Glomerular visceral epithelial cell (primary cell): ENCODE measurements around the gene CCDC9B.
A peak's percentile ranks its signal among the peaks of the same experiment; 100 is the strongest.

Experiments
- DNase-seq: peaks from one replicate; pipeline ENCODE4 v3.0.0-alpha.2; 2016; ENCODE audit errors: extremely low spot score

CCDC9B gene

GRCh38 chr15:40331026-40331425, 9.7 kb downstream of the CCDC9B start:
- DNase-seq = no peak

- no peak for DNase-seq
These were observed 10.3 kb downstream of the CCDC9B start for GRCh38 chr15:40330368-40330836.

- DNase-seq = no peak
These were observed 10.9 kb downstream of the CCDC9B start for GRCh38 chr15:40329804-40330203.

GRCh38 chr15:40328751-40329150, 12.0 kb downstream of the CCDC9B start:
- DNase-seq = no peak

GRCh38 chr15:40328176-40328575, 12.6 kb downstream of the CCDC9B start:
- DNase-seq = peak; percentile 32

- no peak for DNase-seq
These were observed 13.3 kb downstream of the CCDC9B start for GRCh38 chr15:40327457-40327856.

- DNase-seq = no peak
These were observed 15.0 kb downstream of the CCDC9B start for GRCh38 chr15:40325700-40326099.

- no peak for DNase-seq
These were observed 15.6 kb downstream of the CCDC9B start for GRCh38 chr15:40325188-40325587.

- no peak for DNase-seq
These were observed 16.5 kb downstream of the CCDC9B start for GRCh38 chr15:40323953-40324937.

- peak; percentile 97 for DNase-seq
These were observed 17.3 kb downstream of the CCDC9B start, which contains the start of gene INAFM2 for GRCh38 chr15:40323239-40323952. Gene INAFM2, plus strand, starts transcription at chr15:40323692. Its CDS starts 364 bp downstream, at chr15:40324056.

GRCh38 chr15:40322531-40323238, 18.1 kb downstream of the CCDC9B start:
- no peak for DNase-seq

- peak; percentile 67 for DNase-seq
These were observed 19.8 kb downstream of the CCDC9B start for GRCh38 chr15:40320931-40321371.

GRCh38 chr15:40320409-40320808, 20.3 kb downstream of the CCDC9B start:
- DNase-seq = no peak

GRCh38 chr15:40317580-40317979, 23.2 kb downstream of the CCDC9B start:
- DNase-seq = no peak

GRCh38 chr15:40316931-40317330, 23.8 kb downstream of the CCDC9B start:
- no peak for DNase-seq

- DNase-seq = no peak
These were observed 25.9 kb downstream of the CCDC9B start for GRCh38 chr15:40314723-40315276.

- DNase-seq = peak; percentile 53
These were observed 27.0 kb downstream of the CCDC9B start for GRCh38 chr15:40313531-40314398.

GRCh38 chr15:40312370-40313158, 28.2 kb downstream of the CCDC9B start:
- DNase-seq = no peak

- DNase-seq = no peak
These were observed 29.7 kb downstream of the CCDC9B start for GRCh38 chr15:40310993-40311392.
